CD14-positive monocyte (primary cell): ENCODE measurements around the gene TBCCD1. TPM values are rescaled to one million over a fixed set of nuclear protein-coding genes. Genes with fewer than 3 reads are reported as not detected.
"Not testable (repeated sequence)": the region's sequence is repeated elsewhere in the genome, so short reads cannot be mapped to it uniquely, and the experiment has no call there.

ENCODE experiments used
- DNase-seq, 3 donors: peaks; one replicate each; pipeline ENCODE4 v3.0.0-alpha.2; 2011 to 2022
- H2AFZ ChIP-seq: 2 replicates; pipeline ENCODE4 v1.6.0; 2012; ENCODE audit warnings: mild to moderate bottlenecking, low read depth, low read length, inconsistent platforms; ENCODE audit not compliant: insufficient read depth, poor library complexity, severe bottlenecking
- H3K27ac ChIP-seq, 2 donors: 1 replicate in 1 of 2; 2 replicates in 1 of 2; pipeline ENCODE4 v1.5.1; 2012 to 2013; ENCODE audit warnings: low read length in 2 of 2, control low read depth in 1 of 2, inconsistent platforms in 1 of 2, low read depth in 1 of 2, mild to moderate bottlenecking in 1 of 2
- H3K27me3 ChIP-seq, 2 donors: one replicate each; pipeline versions ENCODE4 v1.6.0 to v1.6.1; 2011 to 2013; ENCODE audit warnings: low read length in 2 of 2; ENCODE audit not compliant: control insufficient read depth in 2 of 2, insufficient read depth in 2 of 2
- H3K36me3 ChIP-seq, 2 donors: replicated peaks in 1 of 2; 1 replicate in 1 of 2; 2 replicates in 1 of 2; pipeline versions ENCODE4 v1.5.1 to v1.6.1; 2012 to 2013; ENCODE audit warnings: low read length in 2 of 2, control low read depth in 1 of 2, inconsistent platforms in 1 of 2, mild to moderate bottlenecking in 1 of 2; ENCODE audit not compliant: insufficient read depth in 2 of 2, control insufficient read depth in 1 of 2
- H3K4me1 ChIP-seq, 2 donors: 1 replicate in 1 of 2; 2 replicates in 1 of 2; pipeline versions ENCODE4 v1.5.1 to v1.6.1; 2012 to 2013; ENCODE audit warnings: low read length in 2 of 2, control low read depth in 1 of 2, inconsistent platforms in 1 of 2, mild to moderate bottlenecking in 1 of 2, moderate library complexity in 1 of 2; ENCODE audit not compliant: insufficient read depth in 2 of 2, control insufficient read depth in 1 of 2
- H3K4me2 ChIP-seq: replicated peaks from 2 replicates; pipeline ENCODE3; 2012; ENCODE audit warnings: low read length, moderate library complexity, mild to moderate bottlenecking; ENCODE audit not compliant: poor library complexity, severe bottlenecking; ENCODE audit errors: extremely low read depth
- H3K4me3 ChIP-seq, 3 experiments: fragments of 200-600 bp in 1 of 3; sonication (generic) in 1 of 3; replicated peaks in 1 of 3; 1 replicate in 2 of 3; 2 replicates in 1 of 3; pipeline ENCODE4 v1.5.1; 2011 to 2013; ENCODE audit warnings: low read length in 3 of 3, mild to moderate bottlenecking in 3 of 3, control low read depth in 2 of 3, low read depth in 2 of 3, inconsistent platforms in 1 of 3, moderate library complexity in 1 of 3
- H3K79me2 ChIP-seq: 2 replicates; pipeline ENCODE4 v1.6.0; 2012; ENCODE audit warnings: mild to moderate bottlenecking, control low read depth, inconsistent platforms, low read length, moderate library complexity; ENCODE audit not compliant: insufficient read depth
- H3K9ac ChIP-seq: 2 replicates; pipeline ENCODE4 v1.6.0; 2017; ENCODE audit warnings: low read length, mild to moderate bottlenecking; ENCODE audit not compliant: insufficient read depth, poor library complexity, severe bottlenecking
- H3K9me3 ChIP-seq, 2 donors: replicated peaks in 1 of 2; 1 replicate in 1 of 2; 2 replicates in 1 of 2; pipeline versions ENCODE4 v1.5.1 to v1.6.1; 2012 to 2013; ENCODE audit warnings: low read length in 2 of 2, control low read depth in 1 of 2; ENCODE audit not compliant: control insufficient read depth in 1 of 2, insufficient read depth in 1 of 2
- H4K20me1 ChIP-seq: 2 replicates; pipeline ENCODE4 v1.6.0; 2012; ENCODE audit warnings: mild to moderate bottlenecking, low read length, control low read depth, moderate library complexity; ENCODE audit not compliant: insufficient read depth
- H3K27ac Mint-ChIP-seq, 7 donors: one replicate each; pipeline ENCODE4 v1.8.0; 2020; ENCODE audit warnings: mild to moderate bottlenecking in 7 of 7, mixed read lengths in 7 of 7, moderate library complexity in 6 of 7, inconsistent platforms in 2 of 7
- H3K27me3 Mint-ChIP-seq, 3 donors: one replicate each; pipeline ENCODE4 v1.8.0; 2021 to 2022; ENCODE audit warnings: low read depth in 3 of 3, mild to moderate bottlenecking in 3 of 3, mixed read lengths in 3 of 3, moderate library complexity in 3 of 3, inconsistent platforms in 1 of 3
- H3K36me3 Mint-ChIP-seq, 2 donors: one replicate each; pipeline ENCODE4 v1.8.0; 2020; ENCODE audit warnings: mixed read lengths in 2 of 2, inconsistent platforms in 1 of 2, mild to moderate bottlenecking in 1 of 2
- H3K4me1 Mint-ChIP-seq: one replicate; pipeline ENCODE4 v1.8.0; 2020; ENCODE audit warnings: mild to moderate bottlenecking, mixed read lengths
- H3K4me3 Mint-ChIP-seq, 2 donors: one replicate each; pipeline ENCODE4 v1.8.0; 2020; ENCODE audit warnings: mild to moderate bottlenecking in 2 of 2, mixed read lengths in 2 of 2, moderate library complexity in 1 of 2
- H3K9me3 Mint-ChIP-seq, 7 donors: one replicate each; pipeline ENCODE4 v1.8.0; 2020 to 2022; ENCODE audit warnings: mixed read lengths in 7 of 7, mild to moderate bottlenecking in 6 of 7, moderate library complexity in 6 of 7, inconsistent platforms in 2 of 7
- CTCF ChIP-seq: fragments of 200-600 bp; IDR thresholded peaks from one replicate; pipeline ENCODE4 v1.8.0; 2022; ENCODE audit warnings: antibody characterized with exemption, mild to moderate bottlenecking
- WGBS: methylation state at CpG from one replicate; pipeline ENCODE4 v1.1.5; 2013; ENCODE audit warnings: missing lambda C conversion rate; ENCODE audit not compliant: insufficient coverage; 5-methylcytosine and 5-hydroxymethylcytosine counted together
- intact Hi-C, 2 donors: fragments of 100-400 bp; cut with micrococcal nuclease; formaldehyde crosslinking; loops; one replicate each; pipeline versions ENCODE4 v1.15.0 to v1.15.1; 2023
- polyA plus RNA-seq, 3 donors: library from polyadenylated mRNA; depleted of rRNA in 1 of 3; unstranded in 2 of 3; stranded (reverse) in 1 of 3; fragments of 300-500 nt in 2 of 3; fragments of >200 nt in 1 of 3; fragmentation: Illumina TruSeq in 2 of 3; gene quantifications; 1 replicate in 2 of 3; 2 replicates in 1 of 3; pipeline ENCODE4 v1.2.3, GENCODE V29; 2012 to 2021

Gene TBCCD1
- polyA plus RNA-seq, 3 donors = 9.2 to 9.6 (median 9.6) TPM

- H3K9me3 ChIP-seq = no peaks in the 10 kb centered on the region
- 14% methylated on average over 1 of the region's 6 CpGs for WGBS
- Mint-ChIP-seq H3K27ac (no peak overlapping the region), H3K4me3 (peak overlapping the region in 1 of 2 donors; percentile 40), H3K4me1 (peaks cover 7% of the 10 kb centered on the region), H3K9me3 (peaks cover 2 to 14% (median 6%) of the 10 kb centered on the region in 7 donors), H3K36me3 (no peaks in the 10 kb centered on the region), H3K27me3 (peaks cover 0 to 11% (median 2%) of the 10 kb centered on the region in 3 donors)
- H4K20me1 ChIP-seq = no peaks in the 10 kb centered on the region
- no peaks in the 10 kb centered on the region for H3K27me3 ChIP-seq
- no peak overlapping the region for H3K4me3 ChIP-seq
- H3K4me1 ChIP-seq = no peaks in the 10 kb centered on the region
- DNase-seq = no peak
- H3K27ac ChIP-seq = no peak overlapping the region
- no peaks in the 10 kb centered on the region for H3K79me2 ChIP-seq
- no peak overlapping the region for H3K9ac ChIP-seq
- H3K4me2 ChIP-seq = no peak overlapping the region
- H2AFZ ChIP-seq = peak overlapping the region; percentile 10
- no peaks in the 10 kb centered on the region for H3K36me3 ChIP-seq
- intact Hi-C loops = no loop called here
- no peak for TF ChIP-seq CTCF
Observed at GRCh38 chr3:186502966-186503712, 64.0 kb downstream of the TBCCD1 start.

GRCh38 chr3:186502138-186502948 is 64.8 kb downstream of the TBCCD1 start:
- Mint-ChIP-seq H3K27me3 (peaks cover 0 to 10% (median 2%) of the 10 kb centered on the region in 3 donors), H3K4me1 (peaks cover 7% of the 10 kb centered on the region), H3K36me3 (no peaks in the 10 kb centered on the region), H3K4me3 (peak overlapping the region in 1 of 2 donors; percentile 40), H3K27ac (no peak overlapping the region), H3K9me3 (peaks cover 2 to 14% (median 7%) of the 10 kb centered on the region in 7 donors)
- H3K79me2 ChIP-seq = no peaks in the 10 kb centered on the region
- DNase-seq = no peak
- intact Hi-C loops = no loop called here
- no peaks in the 10 kb centered on the region for H3K4me1 ChIP-seq
- no peak overlapping the region for H3K4me2 ChIP-seq
- no peaks in the 10 kb centered on the region for H3K9me3 ChIP-seq
- no peak overlapping the region for H3K4me3 ChIP-seq
- H4K20me1 ChIP-seq = no peaks in the 10 kb centered on the region
- H3K9ac ChIP-seq = no peak overlapping the region
- peak overlapping the region; percentile 10 for H2AFZ ChIP-seq
- no peak overlapping the region for H3K27ac ChIP-seq
- WGBS = 13% methylated on average over 2 of the region's 5 CpGs
- TF ChIP-seq CTCF = no peak
- H3K27me3 ChIP-seq = no peaks in the 10 kb centered on the region
- no peaks in the 10 kb centered on the region for H3K36me3 ChIP-seq

GRCh38 chr3:186499949-186500348 is 67.2 kb downstream of the TBCCD1 start:
- not testable (repeated sequence) for H3K36me3 Mint-ChIP-seq, H3K27ac Mint-ChIP-seq

More at GRCh38 chr3:186499949-186500348, 67.2 kb downstream of the TBCCD1 start:
- H3K27ac ChIP-seq, H3K4me3 Mint-ChIP-seq, H3K36me3 ChIP-seq, H3K9me3 ChIP-seq, H3K27me3 ChIP-seq, H3K9ac ChIP-seq, DNase-seq, H3K4me1 Mint-ChIP-seq, H3K4me1 ChIP-seq, H3K27me3 Mint-ChIP-seq, H3K4me3 ChIP-seq, H2AFZ ChIP-seq, H3K4me2 ChIP-seq, H3K79me2 ChIP-seq, H4K20me1 ChIP-seq, intact Hi-C loops: not testable (repeated sequence)
- WGBS = 86% methylated on average over 1 of the region's 3 CpGs
- H3K9me3 Mint-ChIP-seq = peaks cover 2 to 14% (median 7%) of the 10 kb centered on the region in 7 donors
